Adipose tissue (tissue), 3 donors: ENCODE measurements around the gene DRC7. TPM values are rescaled to one million over a fixed set of nuclear protein-coding genes. Genes with fewer than 3 reads are reported as not detected.
"Not testable (repeated sequence)": the region's sequence is repeated elsewhere in the genome, so short reads cannot be mapped to it uniquely, and the experiment has no call there.

Experiments
- H3K27ac ChIP-seq: one replicate; pipeline ENCODE4 v1.5.1; 2013; ENCODE audit warnings: low read depth, low read length
- WGBS, 3 donors: extraction: QIAGEN DNeasy Blood & Tissue Kit; methylation state at CpG; one replicate each; pipeline ENCODE4 v1.1.7; 2013; 5-methylcytosine and 5-hydroxymethylcytosine counted together
- polyA plus RNA-seq, 3 donors: library from polyadenylated mRNA; stranded (reverse); fragments of 200-250 nt; gene quantifications; one replicate each; pipeline ENCODE4 v1.2.3, GENCODE V29; 2013
- donor health status: healthy with polysubstance abuse.
- donor health status: Bipolar disorder and iron deficiency.
- donor health status: healthy.

Gene DRC7
- polyA plus RNA-seq, 3 donors, result 0.18 to 0.24 TPM; not detected in 1

DNA sequence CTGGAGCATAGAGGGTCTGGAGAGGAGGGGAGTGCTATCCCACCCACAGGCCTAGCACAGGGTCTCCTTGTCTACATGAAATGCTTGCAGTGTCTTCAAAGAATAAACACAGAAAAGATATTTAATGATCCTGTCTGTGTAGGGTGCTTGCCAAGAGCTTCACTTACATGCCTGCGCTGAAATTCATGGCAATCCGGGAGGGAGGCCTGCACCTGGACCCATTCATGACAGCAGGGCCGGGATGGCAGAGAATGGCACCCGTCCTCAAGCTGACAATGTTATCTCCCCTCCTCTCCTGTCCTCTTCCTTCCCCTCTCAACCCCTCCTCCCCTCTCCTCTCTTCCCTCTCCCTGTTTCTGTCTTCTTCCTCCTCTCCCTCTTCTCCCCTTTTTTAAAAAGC lies 24.4 kb upstream of the DRC7 start:
- H3K27ac ChIP-seq, result no peak overlapping the region
- WGBS, 3 donors, result 30 to 75% (median 46%) methylated on average over 4 of the region's 4 CpGs

DNA sequence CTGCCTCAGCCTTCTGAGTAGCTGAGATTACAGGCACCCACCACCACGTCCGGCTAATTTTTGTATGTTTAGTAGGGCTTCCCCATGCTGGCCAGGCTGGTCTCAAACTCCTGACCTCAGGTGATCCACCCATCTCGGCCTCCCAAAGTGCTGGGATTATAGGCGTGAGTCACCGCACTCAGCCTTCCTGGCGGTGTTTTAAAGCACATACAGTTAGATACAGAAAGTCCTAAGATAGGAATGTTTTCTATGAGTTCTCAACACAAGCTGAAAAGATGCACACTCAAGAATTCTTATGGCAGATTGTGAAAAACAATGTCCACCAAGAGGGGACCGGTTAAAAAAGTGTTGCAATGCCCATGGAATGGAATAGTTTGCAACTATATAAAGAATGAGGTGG lies 23.2 kb upstream of the DRC7 start:
- WGBS, 3 donors, result 75 to 91% (median 79%) methylated on average over 7 of the region's 7 CpGs
- not testable (repeated sequence) for H3K27ac ChIP-seq

DNA sequence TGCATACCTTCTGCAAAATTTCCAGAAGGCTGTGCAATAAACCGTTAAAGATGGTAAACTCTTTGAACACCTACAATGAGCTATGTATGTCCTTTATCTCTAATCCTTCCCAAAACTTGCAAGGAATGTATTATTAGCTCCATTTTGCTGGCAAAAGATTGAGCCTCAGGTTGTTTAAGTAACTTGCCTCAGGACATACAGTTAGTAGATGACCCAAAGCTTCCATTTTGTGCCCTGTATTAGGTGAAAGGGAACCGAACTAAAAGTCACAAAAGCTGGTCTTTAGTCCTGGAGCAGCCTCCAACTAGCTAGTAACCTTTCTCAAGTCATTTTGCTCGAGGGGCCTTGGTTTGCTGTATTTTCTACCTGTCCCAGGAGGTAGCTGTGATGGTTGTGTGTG lies 22.2 kb upstream of the DRC7 start:
- 76 to 78% (median 76%) methylated on average over 3 of the region's 3 CpGs for WGBS, 3 donors
- H3K27ac ChIP-seq, result no peak overlapping the region

DNA sequence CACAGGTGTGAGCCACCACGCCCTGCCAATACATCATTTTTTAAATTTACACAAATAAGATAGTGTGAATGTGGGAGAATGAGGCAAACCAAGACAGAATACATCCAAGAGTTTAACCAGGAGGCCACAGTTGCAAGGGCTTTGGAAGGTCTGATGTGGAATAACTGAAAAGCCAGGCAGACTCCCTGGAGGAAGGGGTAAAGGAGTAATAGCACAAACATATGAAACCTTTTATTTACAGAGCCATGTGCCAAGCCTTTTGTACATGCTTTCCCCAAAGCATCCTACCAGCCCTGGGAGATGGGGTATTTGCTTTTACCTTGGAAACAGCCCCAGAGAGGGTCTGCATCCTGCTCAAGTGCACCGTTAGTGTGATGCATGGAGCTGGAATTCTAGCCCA lies 21.8 kb upstream of the DRC7 start:
- no peak overlapping the region for H3K27ac ChIP-seq
- WGBS, 3 donors, result 88 to 94% (median 94%) methylated on average over 2 of the region's 2 CpGs

DNA sequence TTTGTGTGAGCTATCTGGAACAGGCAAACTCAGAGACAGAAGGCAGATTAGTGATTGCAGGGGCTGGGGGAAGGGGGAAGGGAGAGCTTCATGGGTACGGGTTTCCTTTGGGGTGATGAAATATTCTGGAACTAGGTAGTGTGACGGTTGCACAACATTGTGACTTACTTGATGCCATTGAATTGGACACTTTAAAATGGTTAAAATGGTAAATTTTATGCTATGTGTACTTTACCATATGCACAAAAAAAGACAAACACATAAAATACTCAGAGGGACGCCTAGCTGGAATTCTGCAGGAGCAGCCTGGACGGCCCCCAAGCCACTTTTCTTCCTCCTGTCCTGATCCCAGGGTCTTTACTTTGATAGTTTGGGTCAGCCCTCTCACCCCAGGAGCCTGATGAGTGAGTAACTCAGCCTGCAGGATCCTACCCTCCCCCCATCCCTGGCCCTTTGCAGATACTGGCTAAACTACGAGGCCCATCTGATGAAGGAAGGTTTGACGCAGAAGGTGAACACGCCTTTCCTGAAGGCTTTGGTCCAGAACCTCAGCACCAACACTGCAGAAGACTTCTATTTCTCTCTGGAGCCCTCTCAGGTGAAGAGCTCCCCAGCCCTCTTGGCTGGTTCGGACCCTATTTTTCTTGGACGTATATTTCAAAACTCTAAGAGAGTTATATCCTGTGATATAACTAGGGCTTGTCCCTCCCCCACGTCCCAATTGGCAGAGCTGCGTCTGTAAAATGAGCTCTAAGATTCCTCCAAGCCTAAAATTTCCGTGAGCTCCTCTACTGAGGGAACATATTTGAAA lies 18.7 kb upstream of the DRC7 start:
- H3K27ac ChIP-seq, result no peak overlapping the region
- 32 to 74% (median 39%) methylated on average over 12 of the region's 12 CpGs for WGBS, 3 donors

DNA sequence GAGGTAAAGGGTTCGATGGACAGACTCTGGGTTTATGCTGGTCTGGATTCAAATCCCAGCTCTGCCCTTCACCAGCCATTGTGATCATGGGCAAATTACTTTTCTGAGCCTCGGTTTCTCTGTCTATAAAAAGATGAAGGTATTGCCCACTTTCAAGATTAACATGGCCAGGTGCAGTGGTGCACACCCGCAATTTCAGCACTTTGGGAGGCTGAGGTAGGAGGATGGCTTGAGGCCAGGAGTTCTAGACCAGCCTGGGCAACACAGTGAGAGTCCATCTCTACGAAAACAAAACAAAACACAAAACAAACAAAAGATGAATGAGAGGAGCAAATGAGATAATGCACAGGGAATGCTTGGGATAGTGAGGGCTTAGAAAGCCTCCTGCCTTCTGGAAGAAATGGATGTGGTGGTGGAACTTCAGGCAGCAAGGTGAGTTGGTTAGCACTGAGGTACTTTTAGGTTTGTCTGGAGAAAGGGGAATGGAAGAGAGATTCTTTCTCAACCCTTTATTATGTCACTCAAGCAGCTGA lies 18.0 kb upstream of the DRC7 start:
- 75 to 80% (median 79%) methylated on average over 4 of the region's 4 CpGs for WGBS, 3 donors
- no peak overlapping the region for H3K27ac ChIP-seq

DNA sequence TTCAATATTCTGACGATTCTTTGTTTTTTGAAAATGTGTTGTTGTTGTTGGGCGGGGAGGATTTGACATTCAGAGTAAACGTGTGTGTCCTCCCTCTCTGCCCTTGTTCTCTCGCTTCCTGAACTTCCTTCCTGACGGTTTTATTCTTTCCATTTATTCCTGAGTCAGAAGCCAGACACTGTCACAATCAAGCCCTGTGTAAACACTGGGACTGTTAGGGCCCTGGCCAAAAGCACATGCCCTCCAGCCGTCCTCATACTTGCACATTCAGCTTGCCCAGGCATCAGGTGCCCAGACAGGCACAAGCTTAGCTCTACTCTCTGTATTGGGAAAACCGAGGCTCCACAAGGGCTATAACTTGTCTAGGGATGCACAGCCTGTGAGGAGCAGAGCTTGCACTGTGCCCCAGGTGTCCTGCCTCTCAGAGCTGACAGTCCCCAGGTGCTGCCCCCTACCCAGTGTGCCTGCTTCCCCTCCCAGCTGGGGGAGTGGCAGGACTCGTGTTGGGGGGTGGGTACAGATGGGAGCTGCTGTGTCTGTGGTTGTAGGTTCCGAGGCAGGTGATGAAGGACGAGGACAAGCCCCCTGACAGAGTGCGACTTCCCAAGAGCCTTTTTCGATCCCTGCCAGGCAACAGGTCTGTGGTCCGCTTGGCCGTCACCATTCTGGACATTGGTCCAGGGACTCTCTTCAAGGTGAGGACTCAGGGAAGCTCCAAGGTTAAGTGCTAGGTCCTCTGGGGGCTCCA lies 16.8 kb upstream of the DRC7 start:
- no peak overlapping the region for H3K27ac ChIP-seq
- WGBS, 3 donors, result 49 to 66% (median 60%) methylated on average over 14 of the region's 14 CpGs

DNA sequence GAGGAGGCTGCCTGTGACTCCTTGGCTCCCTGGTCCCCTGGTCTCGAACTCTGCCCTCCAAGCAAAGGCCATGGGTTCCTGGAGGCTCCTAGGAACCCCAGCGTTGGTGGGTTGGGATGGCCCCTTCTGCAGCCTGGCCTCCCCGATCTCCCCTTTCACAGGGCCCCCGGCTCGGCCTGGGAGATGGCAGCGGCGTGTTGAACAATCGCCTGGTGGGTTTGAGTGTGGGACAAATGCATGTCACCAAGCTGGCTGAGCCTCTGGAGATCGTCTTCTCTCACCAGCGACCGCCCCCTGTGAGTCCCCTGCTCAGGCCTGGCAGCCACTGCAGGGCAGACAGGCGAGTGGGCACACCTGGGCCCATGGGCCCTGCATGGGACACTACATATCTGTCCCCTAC lies 15.6 kb upstream of the DRC7 start:
- WGBS, 3 donors, result 90 to 93% (median 91%) methylated on average over 11 to 12 of the region's 12 CpGs
- no peak overlapping the region for H3K27ac ChIP-seq

DNA sequence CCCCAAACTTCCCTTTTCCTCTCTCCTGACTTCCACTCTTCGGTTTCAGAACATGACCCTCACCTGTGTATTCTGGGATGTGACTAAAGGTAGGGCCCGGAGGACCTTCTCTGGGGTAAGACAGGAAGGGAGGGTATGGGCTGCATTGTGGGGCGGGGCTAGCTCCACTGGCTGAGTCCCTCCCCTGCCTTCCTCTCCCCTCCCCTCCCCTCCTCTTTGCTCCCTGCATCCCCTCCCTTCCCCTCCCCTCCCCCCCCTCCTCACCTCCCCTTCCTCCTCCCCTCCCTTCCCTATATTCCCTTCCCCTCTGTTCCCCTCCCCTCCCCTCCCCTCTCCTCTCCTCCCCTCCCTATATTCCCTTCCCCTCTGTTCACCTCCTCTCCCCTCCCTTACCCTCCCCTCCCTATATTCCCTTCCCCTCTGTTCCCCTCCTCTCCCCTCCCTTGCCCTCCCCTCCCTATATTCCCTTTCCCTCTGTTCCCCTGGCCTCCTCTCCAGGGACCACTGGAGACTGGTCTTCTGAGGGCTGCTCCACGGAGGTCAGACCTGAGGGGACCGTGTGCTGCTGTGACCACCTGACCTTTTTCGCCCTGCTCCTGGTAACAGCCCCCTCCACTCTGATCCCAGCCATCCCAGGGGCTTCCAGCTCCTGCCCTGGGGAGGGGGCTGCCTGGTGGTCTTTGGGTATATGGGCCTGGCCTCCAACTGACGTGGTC lies 14.7 kb upstream of the DRC7 start:
- WGBS, 3 donors, result 60 to 90% (median 63%) methylated on average over 7 of the region's 7 CpGs
- no peak overlapping the region for H3K27ac ChIP-seq

DNA sequence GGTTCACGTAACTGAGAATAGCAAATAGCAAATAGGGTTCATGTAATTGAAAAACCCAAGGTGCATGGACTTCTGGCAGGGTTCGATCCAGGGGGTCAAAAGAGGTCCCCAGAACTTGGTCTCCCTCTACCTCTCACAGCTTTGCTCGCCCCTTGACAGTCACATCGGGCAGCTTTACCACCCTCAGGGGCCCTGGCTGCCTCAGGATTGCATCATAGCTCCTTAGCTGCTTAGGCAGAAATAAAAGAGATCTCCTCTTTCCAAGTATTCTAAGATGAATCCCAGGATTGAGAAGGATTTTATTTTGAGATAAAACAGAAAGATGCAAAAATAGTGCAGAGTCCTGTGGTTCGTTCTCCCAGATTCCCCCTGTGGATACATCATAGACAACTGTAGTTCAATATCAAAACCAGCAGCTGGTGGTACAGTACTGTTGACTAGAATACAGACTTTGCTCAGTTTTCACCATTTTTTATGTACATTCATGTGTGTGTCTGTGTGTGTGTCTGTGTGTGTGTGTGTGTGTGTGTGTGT lies 13.7 kb upstream of the DRC7 start:
- H3K27ac ChIP-seq, result no peak overlapping the region
- WGBS, 3 donors, result 53 to 86% (median 56%) methylated on average over 5 of the region's 5 CpGs

DNA sequence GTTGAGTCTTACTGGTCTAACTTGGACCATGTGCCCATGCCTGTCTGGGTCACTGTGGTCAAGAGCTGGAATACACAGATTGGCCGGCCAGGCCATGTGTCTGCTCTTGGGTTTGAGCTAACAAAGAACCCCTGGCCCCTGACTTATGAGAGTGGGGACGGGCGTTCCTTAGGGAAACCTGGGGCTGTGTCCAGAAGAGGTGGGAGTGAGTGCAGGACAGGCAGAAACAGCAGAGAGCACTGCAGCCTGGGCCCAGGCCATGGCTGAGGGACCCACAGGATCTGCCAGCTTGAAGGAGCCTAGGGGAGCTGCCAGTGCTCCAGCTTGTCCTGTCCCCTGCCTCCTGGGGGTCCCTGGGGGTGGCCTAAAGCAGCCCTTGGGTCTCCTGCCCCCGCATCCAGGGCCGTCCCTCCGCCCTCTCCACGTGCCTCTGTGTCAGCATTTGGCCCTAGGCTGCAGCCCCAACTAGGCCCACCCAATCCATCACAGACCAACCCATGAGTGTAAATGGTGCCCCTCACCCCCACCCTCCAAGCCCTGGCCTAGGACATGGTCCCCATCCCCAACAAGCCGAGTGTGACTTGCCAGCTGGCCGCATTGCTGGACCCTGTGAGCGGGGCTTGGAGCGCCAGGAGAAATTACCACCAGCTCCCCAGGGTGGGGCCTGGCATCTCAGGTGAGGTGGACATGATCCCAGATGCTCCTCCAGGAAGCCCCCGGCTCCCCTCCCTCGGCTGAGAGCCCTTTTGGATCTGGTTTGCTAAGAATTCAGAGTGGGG lies 12.5 kb upstream of the DRC7 start:
- WGBS, 3 donors, result 89 to 95% (median 92%) methylated on average over 13 of the region's 13 CpGs
- H3K27ac ChIP-seq, result no peak overlapping the region

DNA sequence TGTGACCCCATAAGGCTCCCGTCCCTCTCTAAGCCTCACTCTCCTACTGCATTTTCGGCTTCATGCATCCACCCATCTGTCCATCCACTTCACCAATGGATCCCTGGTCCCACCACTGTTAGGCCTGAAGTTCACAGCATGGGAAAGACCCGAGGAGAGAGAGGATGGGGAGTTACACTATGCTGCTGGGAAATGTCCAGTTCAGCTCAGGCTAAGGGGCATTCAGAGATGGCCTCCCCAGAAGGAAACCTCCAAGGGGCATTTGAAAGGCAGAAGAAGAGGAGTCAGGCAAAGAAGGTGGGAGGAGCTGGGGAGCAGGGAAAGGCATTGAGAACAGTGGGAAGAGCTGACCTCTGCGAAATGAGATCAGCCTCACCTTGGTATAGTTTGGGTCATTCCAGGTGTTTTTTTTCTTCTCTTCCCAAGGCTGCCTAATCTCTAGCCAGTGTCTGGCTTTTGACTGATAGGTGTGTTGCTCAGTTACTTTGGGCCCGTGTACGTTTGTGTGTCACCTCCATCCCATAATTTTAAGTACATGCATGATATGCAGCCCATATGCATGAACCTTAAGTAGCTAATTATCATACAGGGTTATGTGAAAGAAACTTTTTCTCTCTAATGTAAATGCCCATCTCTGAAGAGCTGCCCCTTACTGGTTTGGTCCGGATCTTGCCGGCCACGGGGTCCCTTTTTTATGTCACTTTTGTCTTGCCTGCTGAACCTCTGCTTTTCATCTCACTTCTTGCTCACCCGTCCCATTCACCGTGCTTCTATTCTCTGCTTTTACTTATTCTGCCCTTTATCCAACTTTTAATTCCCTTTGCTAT lies 11.6 kb upstream of the DRC7 start:
- H3K27ac ChIP-seq, result no peak overlapping the region
- WGBS, 3 donors, result 78 to 90% (median 88%) methylated on average over 11 of the region's 11 CpGs

DNA sequence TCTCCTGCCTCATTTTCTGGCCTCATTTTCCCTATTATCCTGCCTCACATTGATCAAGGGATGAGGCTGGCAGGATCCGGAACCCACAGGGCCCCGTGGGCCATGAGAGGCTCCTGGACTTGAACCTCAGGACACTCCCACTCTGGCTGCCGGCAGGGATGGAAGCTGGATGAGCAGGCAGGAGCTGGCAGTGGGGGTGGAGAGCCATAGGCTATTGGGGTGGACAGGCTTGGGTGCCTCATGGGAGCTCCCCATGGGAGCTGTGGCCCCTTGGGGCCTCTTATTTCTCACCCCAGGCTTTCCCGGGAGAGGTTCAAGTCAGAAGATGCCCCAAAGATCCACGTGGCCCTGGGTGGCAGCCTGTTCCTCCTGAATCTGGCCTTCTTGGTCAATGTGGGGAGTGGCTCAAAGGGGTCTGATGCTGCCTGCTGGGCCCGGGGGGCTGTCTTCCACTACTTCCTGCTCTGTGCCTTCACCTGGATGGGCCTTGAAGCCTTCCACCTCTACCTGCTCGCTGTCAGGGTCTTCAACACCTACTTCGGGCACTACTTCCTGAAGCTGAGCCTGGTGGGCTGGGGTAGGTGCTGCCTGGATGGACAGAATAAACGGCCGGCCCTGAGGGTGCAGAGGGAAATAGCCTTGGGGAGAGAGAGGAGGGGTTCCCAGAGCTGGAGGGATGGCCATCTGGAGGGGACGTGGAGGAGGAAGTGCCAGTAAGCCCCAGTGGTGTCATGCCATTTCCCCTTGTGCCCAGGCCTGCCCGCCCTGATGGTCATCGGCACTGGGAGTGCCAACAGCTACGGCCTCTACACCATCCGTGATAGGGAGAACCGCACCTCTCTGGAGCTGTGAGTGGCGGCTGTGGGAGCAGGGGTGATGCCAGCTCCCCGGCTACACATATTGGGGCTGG lies 10.7 kb upstream of the DRC7 start:
- no peak overlapping the region for H3K27ac ChIP-seq
- WGBS, 3 donors, result 78 to 89% (median 80%) methylated on average over 18 of the region's 18 CpGs

DNA sequence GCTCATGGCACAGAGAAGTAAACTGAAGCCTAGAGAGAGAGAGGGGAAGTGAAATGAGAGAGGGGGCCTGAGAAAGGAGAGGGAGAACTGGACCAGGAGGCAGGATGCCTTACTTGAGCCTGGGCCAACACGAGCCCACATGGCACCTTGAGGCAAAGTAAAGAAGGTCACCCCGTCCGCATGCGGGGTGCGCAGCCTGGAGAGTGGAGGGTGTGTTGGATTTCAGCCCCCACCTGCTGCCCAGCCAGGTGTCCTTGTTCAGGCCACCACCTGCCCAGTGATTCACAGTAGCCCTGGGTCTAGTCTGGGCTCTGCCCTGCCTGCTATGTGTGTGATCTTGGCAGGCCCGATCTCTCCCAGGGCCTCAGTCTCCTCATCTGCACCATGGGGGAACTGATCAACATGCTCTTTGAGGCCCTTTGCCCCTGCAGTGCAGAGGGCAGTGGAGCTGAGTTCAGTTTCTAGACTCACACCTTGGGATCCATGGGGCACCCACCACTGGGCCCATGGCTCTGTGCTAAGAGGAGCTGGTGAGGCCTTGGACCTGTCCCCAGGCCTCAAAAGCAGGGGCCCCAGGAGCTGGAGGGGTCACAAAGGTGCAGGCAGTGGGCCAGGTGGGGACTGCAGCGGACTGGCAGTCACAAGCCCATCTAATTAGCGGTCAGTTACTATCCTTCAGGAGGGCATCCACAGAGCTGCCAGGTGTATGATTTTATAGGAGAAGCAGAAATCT lies 9.8 kb upstream of the DRC7 start:
- WGBS, 3 donors, result 98% methylated on average over 8 of the region's 8 CpGs
- H3K27ac ChIP-seq, result no peak overlapping the region

DNA sequence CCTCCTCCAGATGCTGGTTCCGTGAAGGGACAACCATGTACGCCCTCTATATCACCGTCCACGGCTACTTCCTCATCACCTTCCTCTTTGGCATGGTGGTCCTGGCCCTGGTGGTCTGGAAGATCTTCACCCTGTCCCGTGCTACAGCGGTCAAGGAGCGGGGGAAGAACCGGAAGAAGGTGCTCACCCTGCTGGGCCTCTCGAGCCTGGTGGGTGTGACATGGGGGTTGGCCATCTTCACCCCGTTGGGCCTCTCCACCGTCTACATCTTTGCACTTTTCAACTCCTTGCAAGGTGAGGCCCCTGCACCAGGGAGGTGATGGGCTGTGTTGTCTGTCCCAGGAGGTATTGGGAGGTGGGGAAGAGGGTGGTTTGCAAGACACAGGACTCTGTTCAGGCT lies 9.0 kb upstream of the DRC7 start:
- 81 to 92% (median 83%) methylated on average over 11 of the region's 11 CpGs for WGBS, 3 donors
- H3K27ac ChIP-seq, result no peak overlapping the region

DNA sequence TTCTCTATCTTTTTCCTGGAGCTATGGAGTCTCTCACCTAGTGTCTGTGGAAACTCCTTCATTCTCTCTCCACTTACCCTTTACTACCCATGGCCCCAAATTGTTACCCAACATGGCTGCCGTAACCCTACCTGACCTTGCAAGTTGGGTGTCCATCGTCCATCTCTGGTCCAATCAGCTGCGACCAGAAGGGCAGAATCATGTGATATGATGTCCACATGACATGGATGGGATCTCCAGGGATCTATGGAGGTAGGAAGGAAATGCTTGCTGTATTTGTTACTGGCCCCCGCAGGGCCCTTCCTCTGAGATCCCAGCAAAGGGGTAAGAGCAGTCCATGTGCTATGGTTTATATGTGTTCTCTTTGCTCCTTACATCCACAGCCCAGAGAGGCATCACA lies 8.0 kb upstream of the DRC7 start:
- no peak overlapping the region for H3K27ac ChIP-seq
- WGBS, 3 donors, result 66 to 96% (median 88%) methylated on average over 4 of the region's 4 CpGs
